ENCODE results near the gene CCN6.
"Not testable (repeated sequence)": the region's sequence is repeated elsewhere in the genome, so short reads cannot be mapped to it uniquely, and the experiment has no call there.

- not testable (repeated sequence) for TF ChIP-seq CTCF (conservative IDR thresholded peaks at IDR 0.05); ZFX (IDR thresholded peaks at IDR 0.05)
Observed at GRCh38 chr6:112051251-112051740, 2.6 kb upstream of the CCN6 start.
